Skeletal muscle satellite cell (primary cell): Measurements from ENCODE around the gene YAE1.
"Not testable (repeated sequence)": the region's sequence is repeated elsewhere in the genome, so short reads cannot be mapped to it uniquely, and the experiment has no call there.

Experiments used
- H3K27me3 ChIP-seq: 2 replicates; pipeline ENCODE4 v1.7.0; 2013; ENCODE audit warnings: low read length; ENCODE audit not compliant: control insufficient read depth, insufficient read depth
- H3K36me3 ChIP-seq: 2 replicates; pipeline ENCODE4 v1.7.0; 2013; ENCODE audit warnings: mild to moderate bottlenecking, control low read depth, low read length; ENCODE audit not compliant: insufficient read depth
- H3K4me1 ChIP-seq: 2 replicates; pipeline ENCODE4 v1.7.0; 2013; ENCODE audit warnings: low read length; ENCODE audit not compliant: control insufficient read depth, insufficient read depth
- H3K4me2 ChIP-seq: 2 replicates; pipeline ENCODE4 v1.7.0; 2013; ENCODE audit warnings: mild to moderate bottlenecking, low read length
- H3K4me3 ChIP-seq: 2 replicates; pipeline ENCODE4 v1.7.0; 2013; ENCODE audit warnings: low read length
- H3K9ac ChIP-seq: 2 replicates; pipeline ENCODE4 v1.7.0; 2013; ENCODE audit warnings: mild to moderate bottlenecking, low read depth, low read length, moderate library complexity
- H3K9me3 ChIP-seq: replicated peaks from 2 replicates; pipeline ENCODE4 v1.7.0; 2013; ENCODE audit warnings: mild to moderate bottlenecking, control low read depth, low read length

Gene YAE1

GRCh38 chr7:39534599-39534998 lies 31.6 kb upstream of the YAE1 start:
- no peaks in the 10 kb centered on the region for H3K4me1 ChIP-seq
- no peak overlapping the region for H3K4me2 ChIP-seq
- no peaks in the 10 kb centered on the region for H3K9me3 ChIP-seq
- no peak overlapping the region for H3K4me3 ChIP-seq
- H3K9ac ChIP-seq: no peak overlapping the region
- no peaks in the 10 kb centered on the region for H3K36me3 ChIP-seq
- peaks cover 26% of the 10 kb centered on the region for H3K27me3 ChIP-seq

DNA sequence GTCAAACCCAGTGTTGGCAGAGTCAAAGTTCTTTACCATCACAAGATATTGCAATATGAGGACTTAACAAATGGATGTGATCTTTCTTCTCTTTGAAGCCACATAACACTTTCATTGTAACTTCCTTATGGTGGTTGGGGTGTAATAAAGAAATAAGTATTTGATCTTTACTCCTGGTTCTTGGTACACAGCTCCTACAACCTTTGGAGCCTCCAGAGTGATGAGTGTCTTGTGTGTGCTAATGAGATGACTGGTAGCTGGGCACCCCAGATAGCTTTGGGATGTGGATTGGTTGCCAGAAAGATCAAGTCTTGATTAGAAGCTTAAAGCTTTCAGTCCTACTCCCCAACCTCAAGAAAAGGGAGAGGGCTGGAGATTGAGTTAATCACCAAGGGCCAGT lies 31.1 kb upstream of the YAE1 start:
- H3K9me3 ChIP-seq: no peaks in the 10 kb centered on the region
- no peak overlapping the region for H3K9ac ChIP-seq
- H3K27me3 ChIP-seq: peaks cover 29% of the 10 kb centered on the region
- no peaks in the 10 kb centered on the region for H3K4me1 ChIP-seq
- H3K36me3 ChIP-seq: no peaks in the 10 kb centered on the region
- no peak overlapping the region for H3K4me2 ChIP-seq
- no peak overlapping the region for H3K4me3 ChIP-seq

DNA sequence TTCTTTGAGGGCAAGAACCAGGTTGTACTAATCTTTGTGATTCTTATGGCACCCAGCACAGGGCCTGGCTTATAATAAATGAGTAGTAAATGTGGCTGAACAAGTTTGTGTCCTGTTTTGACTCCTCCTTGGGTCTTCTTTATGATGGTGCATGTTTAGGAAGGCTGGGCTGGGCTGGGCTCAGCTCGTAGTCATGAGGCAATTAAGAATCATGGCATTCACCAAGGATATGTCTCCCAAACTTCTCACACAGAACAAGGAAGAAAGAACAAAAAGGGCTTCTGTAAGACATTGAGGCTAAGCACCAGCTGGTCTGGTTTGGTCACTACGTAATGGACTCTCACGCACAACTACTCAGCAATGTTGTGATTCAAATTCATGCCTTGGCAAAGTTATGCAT lies 30.5 kb upstream of the YAE1 start:
- no peak overlapping the region for H3K4me3 ChIP-seq
- H3K9me3 ChIP-seq: no peaks in the 10 kb centered on the region
- H3K4me2 ChIP-seq: no peak overlapping the region
- H3K27me3 ChIP-seq: peaks cover 26% of the 10 kb centered on the region
- H3K36me3 ChIP-seq: no peaks in the 10 kb centered on the region
- H3K9ac ChIP-seq: no peak overlapping the region
- no peaks in the 10 kb centered on the region for H3K4me1 ChIP-seq

DNA sequence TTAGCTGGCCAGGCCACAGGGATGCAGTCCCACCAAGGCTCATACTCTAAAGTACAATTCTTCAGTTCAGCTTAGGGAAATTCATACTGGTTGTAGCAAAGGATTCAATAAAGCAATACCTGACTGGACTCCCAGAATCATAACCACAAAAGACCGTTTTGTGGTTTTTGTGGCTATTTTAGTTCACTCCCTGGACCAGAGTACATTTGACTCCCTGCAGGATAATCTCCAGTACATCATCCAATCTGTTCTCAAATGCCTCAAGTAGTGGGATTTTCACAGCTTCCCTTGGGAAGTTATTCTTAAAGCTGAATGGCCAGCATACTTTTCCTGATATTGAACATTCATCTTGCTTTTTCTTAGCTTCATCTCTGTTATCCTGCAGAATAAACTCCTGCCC lies 29.3 kb upstream of the YAE1 start:
- Histone ChIP-seq H3K9me3 (no peaks in the 10 kb centered on the region), H3K27me3 (peaks cover 20% of the 10 kb centered on the region), H3K4me2 (no peak overlapping the region)

DNA sequence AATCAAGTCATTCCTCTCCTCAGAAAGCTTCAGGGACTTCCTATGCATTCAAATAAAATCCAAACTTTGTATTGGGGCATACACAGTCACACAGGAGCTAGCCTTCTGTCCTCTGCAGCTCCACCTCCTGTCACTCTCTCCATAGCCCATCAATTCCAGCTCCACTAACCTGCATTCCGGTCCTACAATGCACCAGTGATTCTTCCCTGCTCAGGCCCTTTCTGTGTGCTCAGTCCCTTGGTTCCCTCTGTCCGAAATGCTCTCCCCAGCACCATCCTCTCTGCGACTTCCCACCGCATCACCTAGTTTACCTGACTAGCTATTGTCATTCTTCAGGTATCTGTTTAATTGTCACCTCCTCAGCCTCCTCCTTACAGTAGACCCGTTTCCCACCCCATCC lies 26.4 kb upstream of the YAE1 start:
- Histone ChIP-seq H3K36me3 (no peaks in the 10 kb centered on the region), H3K9me3 (no peaks in the 10 kb centered on the region), H3K4me2 (no peak overlapping the region), H3K9ac (no peak overlapping the region), H3K4me1 (no peaks in the 10 kb centered on the region), H3K4me3 (no peak overlapping the region), H3K27me3 (peaks cover 22% of the 10 kb centered on the region)

More for the DNA sequence above, 29.3 kb upstream of the YAE1 start:
- Histone ChIP-seq H3K4me3 (no peak overlapping the region), H3K36me3 (no peaks in the 10 kb centered on the region), H3K9ac (no peak overlapping the region), H3K4me1 (no peaks in the 10 kb centered on the region)

DNA sequence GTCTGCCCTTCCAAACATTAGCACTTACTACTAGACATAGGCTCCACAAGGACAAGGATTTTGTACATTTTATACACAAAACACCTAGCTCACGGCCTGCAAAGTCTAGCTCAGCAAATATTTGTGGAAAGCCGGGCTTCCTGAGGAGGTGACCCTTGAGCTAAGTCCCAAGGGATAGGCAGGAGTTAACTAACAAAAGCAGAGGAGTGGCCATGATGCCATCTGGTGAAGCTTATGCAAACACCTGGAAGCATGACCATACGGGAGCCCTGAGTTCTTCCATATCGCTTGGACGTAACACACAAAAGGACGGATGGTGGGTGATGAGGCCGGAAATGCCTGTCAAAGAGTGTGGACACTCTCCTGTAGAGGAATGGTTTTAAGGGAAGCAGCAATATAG lies 25.9 kb upstream of the YAE1 start:
- Histone ChIP-seq H3K9ac (no peak overlapping the region), H3K4me3 (no peak overlapping the region), H3K4me2 (no peak overlapping the region), H3K36me3 (no peaks in the 10 kb centered on the region), H3K9me3 (no peaks in the 10 kb centered on the region), H3K4me1 (no peaks in the 10 kb centered on the region), H3K27me3 (peaks cover 17% of the 10 kb centered on the region)

DNA sequence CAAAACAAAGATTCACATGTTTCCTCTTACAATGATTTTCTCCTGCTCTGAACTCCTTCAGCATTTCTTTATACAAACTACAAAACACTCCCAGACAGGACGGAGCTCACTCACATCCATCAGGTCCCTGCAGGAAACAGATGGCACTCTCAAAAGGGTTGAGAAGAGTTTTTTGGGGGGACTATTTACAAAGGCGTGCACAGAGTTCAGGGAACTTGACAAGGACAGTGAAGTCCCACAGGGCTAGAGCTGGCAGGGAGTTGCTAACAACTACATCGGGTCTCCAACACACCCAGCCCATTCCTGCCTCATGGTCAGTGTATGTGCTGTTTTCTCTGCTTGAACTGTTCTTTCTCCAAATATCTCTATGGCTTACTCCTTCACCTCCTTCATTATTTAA lies 24.7 kb upstream of the YAE1 start:
- Histone ChIP-seq H3K4me2 (no peak overlapping the region), H3K4me1 (no peaks in the 10 kb centered on the region), H3K9ac (no peak overlapping the region), H3K27me3 (peaks cover 17% of the 10 kb centered on the region), H3K4me3 (no peak overlapping the region), H3K9me3 (no peaks in the 10 kb centered on the region), H3K36me3 (no peaks in the 10 kb centered on the region)

DNA sequence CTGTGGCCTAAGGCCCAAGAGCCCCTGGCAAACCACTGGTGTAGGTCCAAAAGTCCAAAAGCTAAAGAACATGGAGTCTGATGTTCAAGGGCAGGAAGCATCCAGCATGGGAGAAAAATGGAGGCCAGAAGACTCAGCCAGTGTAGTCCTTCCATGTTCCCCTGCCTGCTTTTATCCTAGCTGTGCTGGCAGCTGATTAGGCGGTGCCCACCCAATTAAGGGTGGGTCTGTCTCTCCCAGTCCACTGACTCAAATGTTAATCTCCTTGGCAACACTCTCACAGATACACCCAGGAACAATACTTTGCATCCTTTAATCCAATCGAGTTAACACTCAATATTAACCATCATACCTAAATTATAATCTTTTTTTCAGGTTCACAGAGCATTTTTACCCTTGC lies 21.4 kb upstream of the YAE1 start:
- not testable (repeated sequence) for H3K4me3 ChIP-seq, H3K9ac ChIP-seq, H3K9me3 ChIP-seq, H3K4me1 ChIP-seq, H3K36me3 ChIP-seq, H3K4me2 ChIP-seq
- H3K27me3 ChIP-seq: peaks cover 16% of the 10 kb centered on the region

DNA sequence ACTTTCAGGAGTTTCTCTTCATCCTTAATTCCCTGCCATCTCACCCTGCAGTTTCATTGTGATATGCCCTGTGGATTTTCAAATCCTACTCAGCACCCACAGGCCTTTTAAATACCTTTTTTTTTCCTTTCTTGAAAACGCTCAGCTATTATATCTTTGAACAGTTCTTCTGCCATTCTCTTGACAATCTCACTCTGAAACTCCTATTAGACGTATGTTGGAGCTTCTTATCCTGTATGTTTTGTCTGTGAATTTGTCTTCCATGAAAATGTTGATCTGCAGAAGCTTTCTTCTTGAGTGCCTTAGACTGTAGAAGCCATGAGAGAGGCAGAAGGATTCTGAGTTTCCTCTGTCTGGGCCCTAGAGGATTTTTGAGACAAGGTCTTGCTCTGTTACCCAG lies 18.9 kb upstream of the YAE1 start:
- Histone ChIP-seq H3K9me3 (no peaks in the 10 kb centered on the region), H3K27me3 (peaks cover 10% of the 10 kb centered on the region), H3K36me3 (no peaks in the 10 kb centered on the region), H3K9ac (no peak overlapping the region), H3K4me3 (no peak overlapping the region), H3K4me1 (no peaks in the 10 kb centered on the region), H3K4me2 (no peak overlapping the region)

- H3K9ac ChIP-seq: no peak overlapping the region
- no peaks in the 10 kb centered on the region for H3K27me3 ChIP-seq
- H3K4me1 ChIP-seq: no peaks in the 10 kb centered on the region
- no peaks in the 10 kb centered on the region for H3K9me3 ChIP-seq
- H3K4me2 ChIP-seq: no peak overlapping the region
- no peak overlapping the region for H3K4me3 ChIP-seq
- no peaks in the 10 kb centered on the region for H3K36me3 ChIP-seq
Measured at GRCh38 chr7:39550411-39550810, 15.8 kb upstream of the YAE1 start.

DNA sequence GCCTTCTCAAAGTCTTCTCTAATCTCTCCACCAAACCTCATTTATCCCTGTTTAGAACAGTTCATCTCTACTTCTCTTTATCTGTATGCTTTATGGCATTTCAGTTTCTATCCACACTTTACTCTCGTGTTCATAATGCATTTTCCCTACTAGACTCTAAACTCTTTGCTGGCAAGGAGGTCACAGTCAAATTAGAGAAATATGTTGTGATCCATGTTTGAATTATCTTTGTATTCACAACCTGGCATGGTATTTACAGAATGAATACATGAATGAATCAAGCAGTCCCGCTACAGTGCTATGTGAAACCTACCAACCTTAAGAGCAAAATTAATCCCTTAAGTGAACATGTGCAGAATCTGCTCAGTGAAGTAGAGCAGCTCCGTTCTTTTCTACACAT lies 12.8 kb upstream of the YAE1 start:
- Histone ChIP-seq H3K9me3 (no peaks in the 10 kb centered on the region), H3K4me3 (no peak overlapping the region), H3K27me3 (no peaks in the 10 kb centered on the region), H3K9ac (no peak overlapping the region), H3K4me2 (no peak overlapping the region), H3K36me3 (no peaks in the 10 kb centered on the region), H3K4me1 (no peaks in the 10 kb centered on the region)

DNA sequence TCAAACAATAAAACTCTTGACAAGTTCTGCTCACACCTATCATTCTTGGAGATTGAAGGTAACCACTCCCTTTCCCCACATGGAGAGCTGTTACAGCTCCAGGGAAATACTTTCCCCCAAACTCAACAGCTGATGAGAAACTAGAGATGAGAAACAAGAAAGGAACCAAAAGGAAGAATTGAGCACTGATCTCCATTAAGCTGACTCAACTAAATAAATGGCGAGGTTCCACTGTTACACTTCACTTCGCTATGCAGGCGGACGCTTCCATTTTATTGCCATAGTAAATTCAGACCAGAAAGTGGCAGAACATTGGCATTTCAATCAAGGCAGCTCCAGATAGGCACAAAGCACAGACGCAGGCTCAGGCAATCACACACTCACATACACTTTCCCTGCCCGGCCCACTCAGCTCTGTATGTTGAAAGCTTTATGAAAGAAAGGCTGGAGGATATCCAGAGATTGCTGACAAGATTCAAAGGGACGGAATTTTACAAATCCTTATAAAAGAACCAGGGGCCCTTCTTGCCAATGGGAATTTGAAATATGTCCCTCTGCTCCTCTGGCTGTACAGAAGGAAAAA lies 11.5 kb upstream of the YAE1 start:
- no peak overlapping the region for H3K4me2 ChIP-seq
- H3K4me3 ChIP-seq: no peak overlapping the region
- no peak overlapping the region for H3K9ac ChIP-seq
- no peaks in the 10 kb centered on the region for H3K9me3 ChIP-seq
- no peaks in the 10 kb centered on the region for H3K36me3 ChIP-seq
- no peaks in the 10 kb centered on the region for H3K4me1 ChIP-seq
- no peaks in the 10 kb centered on the region for H3K27me3 ChIP-seq
